HepG2 (cell line): ENCODE data around the gene MYOCOS. TPM values are rescaled to one million over a fixed set of nuclear protein-coding genes. Genes with fewer than 3 reads are reported as not detected.
A peak's percentile ranks its signal among the peaks of the same experiment; 100 is the strongest.

ENCODE experiments used
- ATAC-seq: fragments of 200-7000 bp; cut with Tn5 transposase; 3 replicates; pipeline ENCODE4 v1.9.1; 2020; ENCODE audit warnings: mild to moderate bottlenecking, moderate library complexity
- BruUV-seq: library from RNA; stranded (reverse); fragments of 400-500 nt; replicated peaks from 2 replicates; lab custom pipeline; 2021; lab: Mats Ljungman, UMichigan
- CTCF ChIA-PET: fragments of 300-600 bp; formaldehyde crosslinking; extraction: SDS; loops from one replicate; lab custom pipeline; 2021; ENCODE audit warnings: low total read pairs, inconsistent platforms, low intra/inter-chr PET ratio; lab: Yijun Ruan, JAX
- POLR2A ChIA-PET: fragments of 350-600 bp; sonication (Branson Sonifier 250); formaldehyde crosslinking; loops from one replicate; lab custom pipeline; 2020; ENCODE audit warnings: antibody characterized with exemption, inconsistent platforms; lab: Yijun Ruan, JAX
- DNase-seq: peaks from one replicate; pipeline ENCODE4 v3.0.0-alpha.2; 2015; ENCODE audit warnings: low spot score
- FAIRE-seq: peaks from 3 replicates; lab custom pipeline; 2011; peaks lifted over from hg19 to GRCh38; lab: Jason Lieb, UNC
- H2AFZ ChIP-seq: one replicate; pipeline ENCODE4 v1.6.1; 2011; ENCODE audit warnings: low read length, inconsistent platforms
- H3K27ac ChIP-seq: fragments of 300-600 bp; 3 replicates; pipeline ENCODE4 v1.8.0; 2011; ENCODE audit warnings: mixed run types, mild to moderate bottlenecking, mixed read lengths, low read length, inconsistent platforms; ENCODE audit not compliant: insufficient read depth; ENCODE audit errors: extremely low read length
- H3K27me3 ChIP-seq, 2 experiments: fragments of 200-600 bp in 1 of 2; 2 replicates in 1 of 2; 3 replicates in 1 of 2; pipeline versions ENCODE4 v1.6.0 to v1.8.0; 2011; ENCODE audit warnings: low read length in 2 of 2, mild to moderate bottlenecking in 2 of 2, moderate library complexity in 2 of 2, inconsistent platforms in 1 of 2; ENCODE audit not compliant: insufficient read depth in 2 of 2, control insufficient read depth in 1 of 2
- H3K36me3 ChIP-seq, 2 experiments: fragments of 200-600 bp in 1 of 2; replicated peaks in 1 of 2; 2 replicates in 1 of 2; 3 replicates in 1 of 2; pipeline versions ENCODE4 v1.5.1 to v1.8.0; 2011; ENCODE audit warnings: low read length in 2 of 2, inconsistent platforms in 1 of 2; ENCODE audit not compliant: insufficient read depth in 2 of 2, control insufficient read depth in 1 of 2
- H3K4me1 ChIP-seq: 2 replicates; pipeline ENCODE4 v1.5.1; 2012; ENCODE audit warnings: low read length, inconsistent platforms; ENCODE audit not compliant: insufficient read depth
- H3K4me2 ChIP-seq: 2 replicates; pipeline ENCODE4 v1.6.0; 2011; ENCODE audit warnings: low read depth, low read length, inconsistent platforms
- H3K4me3 ChIP-seq, 3 experiments: fragments of 200-600 bp in 1 of 3; sonication (generic), shearing (Covaris generic) in 1 of 3; replicated peaks in 1 of 3; 2 replicates each; pipeline ENCODE4 v1.5.1; 2011 to 2016; ENCODE audit warnings: low read length in 3 of 3, inconsistent platforms in 2 of 3, low read depth in 2 of 3, mild to moderate bottlenecking in 2 of 3, control low read depth in 1 of 3, mixed read lengths in 1 of 3; ENCODE audit not compliant: insufficient read depth in 1 of 3
- H3K79me2 ChIP-seq: one replicate; pipeline ENCODE4 v1.6.1; 2011; ENCODE audit warnings: low read length, inconsistent platforms; ENCODE audit not compliant: insufficient read depth
- H3K9ac ChIP-seq: 2 replicates; pipeline ENCODE4 v1.6.0; 2011; ENCODE audit warnings: mild to moderate bottlenecking, low read depth, low read length, inconsistent platforms; ENCODE audit not compliant: insufficient read depth
- H3K9me3 ChIP-seq: 2 replicates; pipeline ENCODE4 v1.5.1; 2012; ENCODE audit warnings: mild to moderate bottlenecking, low read length
- H4K20me1 ChIP-seq: 2 replicates; pipeline ENCODE4 v1.6.0; 2011; ENCODE audit warnings: inconsistent platforms, mild to moderate bottlenecking, low read length, moderate library complexity; ENCODE audit not compliant: insufficient read depth
- JUNB ChIP-seq: sonication (generic); formaldehyde crosslinking; IDR thresholded peaks from 2 replicates; pipeline ENCODE4 v1.8.0; 2022; ENCODE audit warnings: missing genetic modification reagents, mild to moderate bottlenecking, borderline replicate concordance
- NAIF1 ChIP-seq: sonication (generic); formaldehyde crosslinking; IDR thresholded peaks from 2 replicates; pipeline ENCODE4 v1.5.0; 2020; ENCODE audit warnings: mild to moderate bottlenecking, missing genetic modification reagents, borderline replicate concordance
- SOX13 ChIP-seq, 3 experiments: fragments of 450-650 bp in 1 of 3; sonication (generic) in 1 of 3; formaldehyde crosslinking in 1 of 3; IDR thresholded peaks in 2 of 3; conservative IDR thresholded peaks in 1 of 3; 2 replicates each; pipeline versions ENCODE4 v1.5.0 to v1.6.1; 2016 to 2020; ENCODE audit warnings: antibody characterized with exemption in 1 of 3, mild to moderate bottlenecking in 1 of 3, missing compliant biosample characterization in 1 of 3, missing genetic modification reagents in 1 of 3, moderate library complexity in 1 of 3
- SOX6 ChIP-seq, 2 experiments: fragments of 450-650 bp in 1 of 2; sonication (generic) in 1 of 2; formaldehyde crosslinking in 1 of 2; IDR thresholded peaks; 2 replicates each; pipeline versions ENCODE4 v1.4.0 to v1.6.1; 2017 to 2020; ENCODE audit warnings: antibody characterized with exemption in 1 of 2, mild to moderate bottlenecking in 1 of 2, missing genetic modification reagents in 1 of 2
- ZNF143 ChIP-seq: sonication (generic); formaldehyde crosslinking; IDR thresholded peaks from 2 replicates; pipeline ENCODE4 v1.4.0; 2020; ENCODE audit warnings: missing genetic modification reagents
- WGBS: methylation state at CpG from one replicate; pipeline ENCODE4 v1.1.6; 2017; ENCODE audit warnings: low lambda C conversion rate; 5-methylcytosine and 5-hydroxymethylcytosine counted together
- in situ Hi-C: cut with HindIII; loops from 2 replicates; pipeline ENCODE4 v1.10.0; 2017; ENCODE audit warnings: low pct_unique_long_range_greater_than_20kb; ENCODE audit not compliant: extremely low pct_ligation_motif_present
- intact Hi-C: fragments of 100-400 bp; cut with micrococcal nuclease; formaldehyde crosslinking; loops from one replicate; pipeline ENCODE4 v1.10.0; 2022; ENCODE audit not compliant: unreplicated experiment
- polyA plus RNA-seq, 8 experiments: library from polyadenylated mRNA; depleted of rRNA in 3 of 8; stranded (reverse) in 7 of 8; unstranded in 1 of 8; fragments of >200 nt; fragmentation: Illumina TruSeq in 4 of 8; extraction: Trizol in 4 of 8; gene quantifications; 2 replicates each; pipeline versions ENCODE4 v1.2.1 to v1.2.3, GENCODE V29; 2011 to 2016; ENCODE audit warnings: low read depth in 4 of 8, missing spikeins in 1 of 8, mixed read lengths in 1 of 8; ENCODE audit not compliant: insufficient read depth in 1 of 8
- total RNA-seq, 5 experiments: library from RNA; depleted of rRNA; stranded (reverse); fragments of >200 nt; fragmentation: Illumina TruSeq; extraction: Trizol; gene quantifications; 2 replicates each; pipeline ENCODE4 v1.2.3, GENCODE V29; 2016; ENCODE audit warnings: low read depth in 1 of 5
- TF ChIP-seq, protein P1 (sequence below): sonication (generic); formaldehyde crosslinking; IDR thresholded peaks from 2 replicates; pipeline ENCODE4 v1.5.0; 2020; ENCODE audit warnings: missing genetic modification reagents

MYOCOS gene
- total and polyA plus RNA-seq, 2 of the 13 experiments (the other 11 are each of a cell fraction or from before 2014, with no cell fraction given) = not detected

DNA sequence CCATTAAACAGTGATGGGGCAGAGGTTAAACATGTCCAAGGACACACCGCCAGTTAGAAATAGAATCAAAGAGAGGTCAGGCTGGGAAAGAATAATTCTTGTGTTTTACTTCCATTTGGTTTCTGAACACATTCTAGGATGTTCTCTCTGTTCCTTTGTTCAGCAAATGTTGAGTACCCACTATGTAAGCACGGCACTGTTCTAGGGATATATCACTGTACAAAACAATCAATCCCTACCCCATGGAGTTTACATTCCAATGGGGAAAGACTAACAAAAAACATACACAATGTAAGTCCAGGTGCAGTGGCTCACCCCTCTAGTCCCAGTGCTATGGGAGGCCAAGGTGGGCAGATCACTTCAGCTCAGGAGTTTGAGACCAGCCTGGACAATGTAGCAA, 6.2 kb downstream of the MYOCOS start:
- POLR2A ChIA-PET = no interaction called here
- no peaks in the 10 kb centered on the region; a peak in 1 of 5 replicates for H3K27me3 ChIP-seq
- TF ChIP-seq SOX6 (IDR thresholded peaks at IDR 0.05) (no peak), SOX6 (CRISPR knock-in tag; IDR thresholded peaks at IDR 0.05) (peak; percentile 34; the same call in 1 of the 2 replicates), SOX13 (IDR thresholded peaks at IDR 0.05) (no peak), SOX13 (CRISPR knock-in tag; conservative IDR thresholded peaks at IDR 0.05 in 1 of 2, IDR thresholded peaks at IDR 0.05 in 1 of 2) (peak in 1 of 2 experiments; percentile 66; a peak in 2 of 4 replicates), JUNB (CRISPR knock-in tag) (no peak)
- TF ChIP-seq, all 625 proteins: peak for 2
- Histone ChIP-seq H3K4me1 (peaks cover 15% of the 10 kb centered on the region), H3K36me3 (no peaks in the 10 kb centered on the region), H3K4me3 (no peak overlapping the region), H3K9me3 (no peaks in the 10 kb centered on the region), H3K27ac (no peak overlapping the region), H3K4me2 (no peak overlapping the region), H3K9ac (no peak overlapping the region), H2AFZ (no peak overlapping the region), H3K79me2 (no peaks in the 10 kb centered on the region), H4K20me1 (no peaks in the 10 kb centered on the region)
- no TSS peak for BruUV-seq
- ATAC-seq (peak; percentile 56), FAIRE-seq (no peak), DNase-seq (no peak)
- WGBS = 20% methylated on average over 2 of the region's 2 CpGs
- CTCF ChIA-PET = no interaction called here
- in situ Hi-C loops (no loop called here), intact Hi-C loops (no loop called here)

DNA sequence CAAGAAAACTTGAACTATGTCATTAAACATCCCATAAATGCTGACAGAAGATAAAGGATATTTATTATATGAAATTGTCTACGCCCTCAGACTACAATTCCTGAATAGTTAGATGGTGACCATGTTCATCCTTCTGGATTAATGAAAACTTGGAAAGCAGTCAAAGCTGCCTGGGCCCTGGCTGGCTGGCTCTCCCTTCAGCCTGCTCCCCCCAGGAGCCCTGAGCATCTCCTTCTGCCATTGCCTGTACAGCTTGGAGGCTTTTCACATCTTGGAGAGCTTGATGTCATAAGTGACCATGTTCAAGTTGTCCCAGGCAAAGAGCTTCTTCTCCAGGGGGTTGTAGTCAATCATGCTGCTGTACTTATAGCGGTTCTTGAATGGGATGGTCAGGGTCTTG, 13.6 kb downstream of the MYOCOS start:
- ChIA-PET CTCF (no interaction called here), POLR2A (no interaction called here)
- TF ChIP-seq ZNF143 (CRISPR knock-in tag) (no peak), NAIF1 (CRISPR knock-in tag) (no peak)
- TF ChIP-seq, protein P1, sequence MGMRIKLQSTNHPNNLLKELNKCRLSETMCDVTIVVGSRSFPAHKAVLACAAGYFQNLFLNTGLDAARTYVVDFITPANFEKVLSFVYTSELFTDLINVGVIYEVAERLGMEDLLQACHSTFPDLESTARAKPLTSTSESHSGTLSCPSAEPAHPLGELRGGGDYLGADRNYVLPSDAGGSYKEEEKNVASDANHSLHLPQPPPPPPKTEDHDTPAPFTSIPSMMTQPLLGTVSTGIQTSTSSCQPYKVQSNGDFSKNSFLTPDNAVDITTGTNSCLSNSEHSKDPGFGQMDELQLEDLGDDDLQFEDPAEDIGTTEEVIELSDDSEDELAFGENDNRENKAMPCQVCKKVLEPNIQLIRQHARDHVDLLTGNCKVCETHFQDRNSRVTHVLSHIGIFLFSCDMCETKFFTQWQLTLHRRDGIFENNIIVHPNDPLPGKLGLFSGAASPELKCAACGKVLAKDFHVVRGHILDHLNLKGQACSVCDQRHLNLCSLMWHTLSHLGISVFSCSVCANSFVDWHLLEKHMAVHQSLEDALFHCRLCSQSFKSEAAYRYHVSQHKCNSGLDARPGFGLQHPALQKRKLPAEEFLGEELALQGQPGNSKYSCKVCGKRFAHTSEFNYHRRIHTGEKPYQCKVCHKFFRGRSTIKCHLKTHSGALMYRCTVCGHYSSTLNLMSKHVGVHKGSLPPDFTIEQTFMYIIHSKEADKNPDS (CRISPR knock-in tag) = no peak
- no peaks in the 10 kb centered on the region for H3K79me2 ChIP-seq
- H3K27ac ChIP-seq = no peak overlapping the region
- H2AFZ ChIP-seq = no peak overlapping the region
- no peak overlapping the region for H3K9ac ChIP-seq
- in situ Hi-C loops (no loop called here), intact Hi-C loops (loop anchor here (5.0 kb wide), 1 partner anchor 982 kb away; no protein-coding TSS in a partner anchor)
- H3K27me3 ChIP-seq = peaks cover 2 to 3% of the 10 kb centered on the region in 2 experiments; a peak in 2 of 5 replicates
- H3K4me1 ChIP-seq = peaks cover 14% of the 10 kb centered on the region
- no peaks in the 10 kb centered on the region for H3K9me3 ChIP-seq
- FAIRE-seq = no peak
- BruUV-seq = no TSS peak
- WGBS = 40% methylated on average over 2 of the region's 2 CpGs
- no peaks in the 10 kb centered on the region for H3K36me3 ChIP-seq
- no peak for ATAC-seq
- H3K4me2 ChIP-seq = no peak overlapping the region
- H3K4me3 ChIP-seq = no peak overlapping the region
- H4K20me1 ChIP-seq = no peaks in the 10 kb centered on the region
- no peak for DNase-seq
